ENCODE data around the gene RPA3.
"Not testable (repeated sequence)": the region's sequence is repeated elsewhere in the genome, so short reads cannot be mapped to it uniquely, and the experiment has no call there.

Gene RPA3

DNA sequence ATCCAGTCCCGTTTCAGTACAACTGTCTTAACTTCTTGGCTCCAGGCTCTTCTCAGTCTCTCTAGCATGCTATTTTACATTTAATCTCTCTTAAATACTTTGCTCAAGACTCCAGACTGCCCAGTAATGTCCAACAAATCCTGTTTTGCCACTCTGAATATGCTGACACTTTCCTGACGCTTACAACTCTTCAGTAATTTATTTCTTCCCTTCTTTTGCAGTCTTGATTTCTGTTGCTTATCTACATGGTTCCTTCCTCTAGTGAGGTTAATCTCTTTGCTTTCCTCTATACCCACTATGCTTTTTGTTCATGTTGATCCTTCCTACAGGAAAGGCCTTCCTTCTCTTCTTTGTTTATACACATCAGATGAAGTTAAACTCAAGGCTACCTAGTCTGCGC lies 54.1 kb downstream of the RPA3 start:
- H3K79me2 ChIP-seq (ENCODE audit: control insufficient read depth, low read length), result peaks cover 16% of the 10 kb centered on the region
- H3K4me3 ChIP-seq (ENCODE audit: low read length), result no peak overlapping the region
- no peak overlapping the region for H3K27ac ChIP-seq (ENCODE audit: low read depth, low read length)
- H3K36me3 ChIP-seq (ENCODE audit: control insufficient read depth, low read length), result no peaks in the 10 kb centered on the region
- no peak overlapping the region for H3K4me2 ChIP-seq (ENCODE audit: low read length)
- no peaks in the 10 kb centered on the region for H4K20me1 ChIP-seq (ENCODE audit: control insufficient read depth, insufficient read depth, low read depth, low read length)
- H3F3A ChIP-seq (ENCODE audit: control insufficient read depth, insufficient read depth), result no peaks in the 10 kb centered on the region
- TF ChIP-seq EZH2phosphoT487 (IDR thresholded peaks at IDR 0.05; ENCODE audit: borderline replicate concordance, low read length), result no peak
- TF ChIP-seq, protein P1, sequence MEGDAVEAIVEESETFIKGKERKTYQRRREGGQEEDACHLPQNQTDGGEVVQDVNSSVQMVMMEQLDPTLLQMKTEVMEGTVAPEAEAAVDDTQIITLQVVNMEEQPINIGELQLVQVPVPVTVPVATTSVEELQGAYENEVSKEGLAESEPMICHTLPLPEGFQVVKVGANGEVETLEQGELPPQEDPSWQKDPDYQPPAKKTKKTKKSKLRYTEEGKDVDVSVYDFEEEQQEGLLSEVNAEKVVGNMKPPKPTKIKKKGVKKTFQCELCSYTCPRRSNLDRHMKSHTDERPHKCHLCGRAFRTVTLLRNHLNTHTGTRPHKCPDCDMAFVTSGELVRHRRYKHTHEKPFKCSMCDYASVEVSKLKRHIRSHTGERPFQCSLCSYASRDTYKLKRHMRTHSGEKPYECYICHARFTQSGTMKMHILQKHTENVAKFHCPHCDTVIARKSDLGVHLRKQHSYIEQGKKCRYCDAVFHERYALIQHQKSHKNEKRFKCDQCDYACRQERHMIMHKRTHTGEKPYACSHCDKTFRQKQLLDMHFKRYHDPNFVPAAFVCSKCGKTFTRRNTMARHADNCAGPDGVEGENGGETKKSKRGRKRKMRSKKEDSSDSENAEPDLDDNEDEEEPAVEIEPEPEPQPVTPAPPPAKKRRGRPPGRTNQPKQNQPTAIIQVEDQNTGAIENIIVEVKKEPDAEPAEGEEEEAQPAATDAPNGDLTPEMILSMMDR (IDR thresholded peaks at IDR 0.05; ENCODE audit: low read depth, low read length, poor library complexity, severe bottlenecking), result no peak
- no peaks in the 10 kb centered on the region for H3K27me3 ChIP-seq (ENCODE audit: control insufficient read depth, low read length)
- H3K9me3 ChIP-seq (ENCODE audit: control insufficient read depth, insufficient read depth, low read length), result no peaks in the 10 kb centered on the region
- H3K9me2 ChIP-seq (replicated peaks; ENCODE audit: control insufficient read depth, low read length), result no peaks in the 10 kb centered on the region
- H3K4me1 ChIP-seq (ENCODE audit: control insufficient read depth, low read length), result no peaks in the 10 kb centered on the region

DNA sequence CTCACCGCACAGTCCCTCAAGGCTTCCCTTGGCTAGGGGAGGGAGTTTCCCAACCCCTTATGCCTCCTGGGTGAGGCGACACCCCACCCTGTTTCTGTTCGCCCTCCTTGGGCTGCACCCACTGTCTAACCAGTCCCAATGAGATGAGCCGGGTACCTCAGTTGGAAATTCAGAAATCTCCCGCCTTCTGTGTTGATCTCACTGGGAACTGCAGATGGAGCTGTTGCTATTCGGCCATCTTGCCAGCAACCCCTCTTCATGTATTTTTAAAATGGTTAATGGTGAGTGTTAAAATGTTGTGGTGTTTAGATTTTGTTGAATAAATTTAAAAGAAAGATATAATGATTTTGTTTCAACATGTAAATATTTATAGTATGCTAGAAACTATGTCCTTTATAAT lies 55.9 kb downstream of the RPA3 start:
- H3K9me3 ChIP-seq (ENCODE audit: control insufficient read depth, insufficient read depth, low read length), result no peaks in the 10 kb centered on the region
- H3K79me2 ChIP-seq (ENCODE audit: control insufficient read depth, low read length), result peaks cover 14% of the 10 kb centered on the region
- H3F3A ChIP-seq (ENCODE audit: control insufficient read depth, insufficient read depth), result no peaks in the 10 kb centered on the region
- no peak overlapping the region for H3K4me3 ChIP-seq (ENCODE audit: low read length)
- no peaks in the 10 kb centered on the region for H4K20me1 ChIP-seq (ENCODE audit: control insufficient read depth, insufficient read depth, low read depth, low read length)
- H3K36me3 ChIP-seq (ENCODE audit: control insufficient read depth, low read length), result no peaks in the 10 kb centered on the region
- no peaks in the 10 kb centered on the region for H3K27me3 ChIP-seq (ENCODE audit: control insufficient read depth, low read length)
- H3K9me2 ChIP-seq (replicated peaks; ENCODE audit: control insufficient read depth, low read length), result no peaks in the 10 kb centered on the region
- no peak for TF ChIP-seq EZH2phosphoT487 (IDR thresholded peaks at IDR 0.05; ENCODE audit: borderline replicate concordance, low read length)
- TF ChIP-seq, protein P1 (IDR thresholded peaks at IDR 0.05; ENCODE audit: low read depth, low read length, poor library complexity, severe bottlenecking), result peak; percentile 39
- no peak overlapping the region for H3K27ac ChIP-seq (ENCODE audit: low read depth, low read length)
- H3K4me2 ChIP-seq (ENCODE audit: low read length), result no peak overlapping the region
- H3K4me1 ChIP-seq (ENCODE audit: control insufficient read depth, low read length), result no peaks in the 10 kb centered on the region

DNA sequence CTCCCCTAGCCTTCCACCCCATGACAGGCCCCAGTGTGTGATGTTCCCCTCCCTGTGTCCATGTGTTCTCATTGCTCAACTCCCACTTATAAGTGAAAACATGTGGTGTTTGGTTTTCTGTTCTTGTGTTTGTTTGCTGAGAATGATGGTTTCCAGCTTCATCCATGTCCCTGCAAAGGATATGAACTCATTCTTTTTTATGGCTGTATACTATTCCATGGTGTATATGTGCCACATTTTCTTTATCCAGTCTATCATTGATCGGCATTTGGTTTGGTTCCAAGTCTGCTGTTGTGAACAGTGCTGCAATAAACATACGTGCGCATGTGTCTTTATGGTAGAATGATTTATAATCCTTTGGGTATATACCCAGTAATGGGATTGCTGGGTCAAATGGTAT lies 61.9 kb downstream of the RPA3 start:
- H3F3A ChIP-seq (ENCODE audit: control insufficient read depth, insufficient read depth); H3K4me3 ChIP-seq (ENCODE audit: low read length); H3K9me2 ChIP-seq (replicated peaks; ENCODE audit: control insufficient read depth, low read length); H3K4me2 ChIP-seq (ENCODE audit: low read length); H4K20me1 ChIP-seq (ENCODE audit: control insufficient read depth, insufficient read depth, low read depth, low read length); H3K4me1 ChIP-seq (ENCODE audit: control insufficient read depth, low read length); H3K36me3 ChIP-seq (ENCODE audit: control insufficient read depth, low read length); H3K27ac ChIP-seq (ENCODE audit: low read depth, low read length); H3K9me3 ChIP-seq (ENCODE audit: control insufficient read depth, insufficient read depth, low read length); H3K27me3 ChIP-seq (ENCODE audit: control insufficient read depth, low read length): not testable (repeated sequence)
- H3K79me2 ChIP-seq (ENCODE audit: control insufficient read depth, low read length), result peaks cover 21% of the 10 kb centered on the region

DNA sequence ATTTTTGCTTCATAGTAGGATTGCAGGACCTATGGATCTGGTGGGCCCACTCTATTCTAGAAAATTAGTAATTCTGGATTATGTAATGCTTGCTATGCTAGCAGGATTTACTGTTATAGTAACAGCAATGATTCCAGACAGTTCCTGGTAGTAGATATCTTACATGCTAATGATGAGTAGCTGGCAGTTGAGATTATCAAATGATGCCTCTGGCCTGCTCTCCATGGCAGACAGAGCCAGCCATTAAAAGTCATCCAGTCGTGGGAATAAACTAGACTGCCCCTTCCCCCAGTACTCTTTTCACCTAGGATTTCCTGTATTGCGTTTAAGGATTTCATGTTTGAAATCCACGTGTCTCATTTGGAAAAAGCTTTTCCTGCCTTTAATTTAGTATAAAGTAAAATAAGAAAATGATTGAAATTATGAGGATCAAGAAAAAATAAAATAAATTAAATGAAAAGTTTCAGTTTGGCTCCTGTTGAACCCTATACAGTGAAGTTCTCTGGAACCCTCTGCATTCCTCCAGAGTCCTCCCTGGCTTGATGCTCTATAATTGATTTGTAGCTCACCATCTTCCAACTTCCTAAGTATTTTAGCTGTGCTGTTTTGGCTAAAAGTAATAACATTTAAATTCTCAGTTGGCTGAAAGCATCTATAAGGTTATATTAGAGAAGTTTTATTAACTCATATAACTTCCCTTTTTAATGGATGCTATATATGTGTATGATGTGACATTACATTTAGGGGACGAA lies 63.3 kb downstream of the RPA3 start:
- Histone ChIP-seq H3K36me3 (ENCODE audit: control insufficient read depth, low read length) (no peaks in the 10 kb centered on the region), H3F3A (ENCODE audit: control insufficient read depth, insufficient read depth) (peaks cover 4% of the 10 kb centered on the region; the same call in 1 of the 2 replicates), H3K4me3 (ENCODE audit: low read length) (no peak overlapping the region), H3K27ac (ENCODE audit: low read depth, low read length) (no peak overlapping the region), H3K79me2 (ENCODE audit: control insufficient read depth, low read length) (peaks cover 19% of the 10 kb centered on the region), H3K9me3 (ENCODE audit: control insufficient read depth, insufficient read depth, low read length) (no peaks in the 10 kb centered on the region), H3K9me2 (replicated peaks; ENCODE audit: control insufficient read depth, low read length) (no peaks in the 10 kb centered on the region), H3K4me2 (ENCODE audit: low read length) (no peak overlapping the region), H4K20me1 (ENCODE audit: control insufficient read depth, insufficient read depth, low read depth, low read length) (no peaks in the 10 kb centered on the region), H3K4me1 (ENCODE audit: control insufficient read depth, low read length) (no peaks in the 10 kb centered on the region), H3K27me3 (ENCODE audit: control insufficient read depth, low read length) (no peaks in the 10 kb centered on the region)
- TF ChIP-seq EZH2phosphoT487 (IDR thresholded peaks at IDR 0.05; ENCODE audit: borderline replicate concordance, low read length), result no peak
- TF ChIP-seq, protein P1 (IDR thresholded peaks at IDR 0.05; ENCODE audit: low read depth, low read length, poor library complexity, severe bottlenecking), result no peak

All from DOHH2 (cell line).